HepG2 (cell line): ENCODE measurements around the gene EFNA4. TPM values are rescaled to one million over a fixed set of nuclear protein-coding genes. Genes with fewer than 3 reads are reported as not detected.
A peak's percentile ranks its signal among the peaks of the same experiment; 100 is the strongest.

Source experiments
- EZH2 ChIP-seq: conservative IDR thresholded peaks from 2 replicates; pipeline ENCODE4 v1.6.1; 2012; ENCODE audit warnings: mild to moderate bottlenecking, low read depth, low read length, moderate library complexity
- FOXC1 ChIP-seq: sonication (generic); formaldehyde crosslinking; IDR thresholded peaks from 2 replicates; pipeline ENCODE4 v1.8.0; 2022; ENCODE audit warnings: mild to moderate bottlenecking, missing genetic modification reagents, borderline replicate concordance
- HNRNPLL ChIP-seq: fragments of 200-400 bp; formaldehyde crosslinking; IDR thresholded peaks from 2 replicates; pipeline ENCODE4 v1.6.1; 2017; ENCODE audit warnings: mild to moderate bottlenecking, low read depth, low read length; ENCODE audit not compliant: poor library complexity, severe bottlenecking
- NFIC ChIP-seq: IDR thresholded peaks from 2 replicates; pipeline ENCODE4 v1.6.1; 2012; ENCODE audit warnings: mild to moderate bottlenecking, low read length, inconsistent platforms
- TARDBP ChIP-seq: sonication (generic); formaldehyde crosslinking; IDR thresholded peaks from 2 replicates; pipeline ENCODE4 v1.8.0; 2022; ENCODE audit warnings: mild to moderate bottlenecking, missing genetic modification reagents
- ZKSCAN1 ChIP-seq: fragments of 150-350 bp; IDR thresholded peaks from 2 replicates; pipeline ENCODE4 v1.6.1; 2014; ENCODE audit warnings: low read length
- ZNF362 ChIP-seq: sonication (generic); formaldehyde crosslinking; IDR thresholded peaks from 2 replicates; pipeline ENCODE4 v1.4.0; 2020; ENCODE audit warnings: missing genetic modification reagents, mild to moderate bottlenecking, borderline replicate concordance
- ZNF564 ChIP-seq: sonication (generic); formaldehyde crosslinking; IDR thresholded peaks from 2 replicates; pipeline ENCODE4 v1.8.1; 2023; ENCODE audit warnings: mild to moderate bottlenecking, missing genetic modification reagents
- ZNF687 ChIP-seq: sonication (generic); formaldehyde crosslinking; IDR thresholded peaks from 2 replicates; pipeline ENCODE4 v1.5.1; 2020; ENCODE audit warnings: mild to moderate bottlenecking, missing genetic modification reagents, moderate library complexity
- ZNF710 ChIP-seq: sonication (generic); formaldehyde crosslinking; IDR thresholded peaks from 2 replicates; pipeline ENCODE4 v1.5.0; 2020; ENCODE audit warnings: mild to moderate bottlenecking, missing genetic modification reagents, borderline replicate concordance
- polyA plus RNA-seq, 8 experiments: library from polyadenylated mRNA; depleted of rRNA in 3 of 8; stranded (reverse) in 7 of 8; unstranded in 1 of 8; fragments of >200 nt; fragmentation: Illumina TruSeq in 4 of 8; extraction: Trizol in 4 of 8; gene quantifications; 2 replicates each; pipeline versions ENCODE4 v1.2.1 to v1.2.3, GENCODE V29; 2011 to 2016; ENCODE audit warnings: low read depth in 4 of 8, missing spikeins in 1 of 8, mixed read lengths in 1 of 8; ENCODE audit not compliant: insufficient read depth in 1 of 8
- total RNA-seq, 5 experiments: library from RNA; depleted of rRNA; stranded (reverse); fragments of >200 nt; fragmentation: Illumina TruSeq; extraction: Trizol; gene quantifications; 2 replicates each; pipeline ENCODE4 v1.2.3, GENCODE V29; 2016; ENCODE audit warnings: low read depth in 1 of 5
- TF ChIP-seq, protein P1 (sequence below), 2 experiments: sonication (generic) in 1 of 2; formaldehyde crosslinking in 1 of 2; IDR thresholded peaks; 2 replicates each; pipeline versions ENCODE4 v1.6.1 to v1.9.0; 2014 to 2022; ENCODE audit warnings: antibody characterized with exemption in 1 of 2, borderline replicate concordance in 1 of 2, inconsistent platforms in 1 of 2, low read depth in 1 of 2, missing genetic modification reagents in 1 of 2

The EFNA4 gene
- total and polyA plus RNA-seq, 2 of the 13 experiments (the other 11 are each of a cell fraction or from before 2014, with no cell fraction given), result 12.0 to 17.2 TPM

- TF ChIP-seq ZNF687 (CRISPR knock-in tag) (peak; percentile 45), EZH2 (0 out of 2 replicates have a peak, but pooled peaks have one; percentile 38), FOXC1 (CRISPR knock-in tag) (no peak), TARDBP (no peak), ZNF362 (CRISPR knock-in tag) (no peak), NFIC (no peak), ZNF710 (CRISPR knock-in tag) (no peak), ZKSCAN1 (no peak), HNRNPLL (peak; percentile 21), ZNF564 (CRISPR knock-in tag) (no peak)
- TF ChIP-seq, protein P1, sequence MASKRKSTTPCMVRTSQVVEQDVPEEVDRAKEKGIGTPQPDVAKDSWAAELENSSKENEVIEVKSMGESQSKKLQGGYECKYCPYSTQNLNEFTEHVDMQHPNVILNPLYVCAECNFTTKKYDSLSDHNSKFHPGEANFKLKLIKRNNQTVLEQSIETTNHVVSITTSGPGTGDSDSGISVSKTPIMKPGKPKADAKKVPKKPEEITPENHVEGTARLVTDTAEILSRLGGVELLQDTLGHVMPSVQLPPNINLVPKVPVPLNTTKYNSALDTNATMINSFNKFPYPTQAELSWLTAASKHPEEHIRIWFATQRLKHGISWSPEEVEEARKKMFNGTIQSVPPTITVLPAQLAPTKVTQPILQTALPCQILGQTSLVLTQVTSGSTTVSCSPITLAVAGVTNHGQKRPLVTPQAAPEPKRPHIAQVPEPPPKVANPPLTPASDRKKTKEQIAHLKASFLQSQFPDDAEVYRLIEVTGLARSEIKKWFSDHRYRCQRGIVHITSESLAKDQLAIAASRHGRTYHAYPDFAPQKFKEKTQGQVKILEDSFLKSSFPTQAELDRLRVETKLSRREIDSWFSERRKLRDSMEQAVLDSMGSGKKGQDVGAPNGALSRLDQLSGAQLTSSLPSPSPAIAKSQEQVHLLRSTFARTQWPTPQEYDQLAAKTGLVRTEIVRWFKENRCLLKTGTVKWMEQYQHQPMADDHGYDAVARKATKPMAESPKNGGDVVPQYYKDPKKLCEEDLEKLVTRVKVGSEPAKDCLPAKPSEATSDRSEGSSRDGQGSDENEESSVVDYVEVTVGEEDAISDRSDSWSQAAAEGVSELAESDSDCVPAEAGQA (IDR thresholded peaks at IDR 0.05; ENCODE audit: low read depth), result no peak
- TF ChIP-seq, protein P1 (CRISPR knock-in tag; IDR thresholded peaks at IDR 0.05; ENCODE audit: borderline replicate concordance), result no peak
These were observed 18.9 kb downstream of the EFNA4 start (continued) for GRCh38 chr1:155082301-155083051.
